Measurements from ENCODE around the gene CACNA1B.

- TF ChIP-seq CTCF (IDR thresholded peaks at IDR 0.05) (no peak), POLR2A (IDR thresholded peaks at IDR 0.05) (no peak)
Observed at GRCh38 chr9:138100711-138101350, 223.2 kb downstream of the CACNA1B start.
